Measurements from ENCODE around the gene NFIX.

Gene NFIX

GRCh38 chr19:13024126-13024950, 29.1 kb downstream of the NFIX start:
- no peak for TF ChIP-seq CTCF (conservative IDR thresholded peaks at IDR 0.05)
- no peak for TF ChIP-seq ZFX (IDR thresholded peaks at IDR 0.05)
- H3K27ac ChIP-seq, result peak overlapping the region; percentile 96

- peak overlapping the region; percentile 96 for H3K27ac ChIP-seq
Observed at GRCh38 chr19:13024951-13025697, 29.8 kb downstream of the NFIX start.

GRCh38 chr19:13025819-13026456, 30.7 kb downstream of the NFIX start:
- H3K27ac ChIP-seq, result peak overlapping the region; percentile 96

More at GRCh38 chr19:13024951-13025697, 29.8 kb downstream of the NFIX start:
- no peak for TF ChIP-seq CTCF (conservative IDR thresholded peaks at IDR 0.05)
- TF ChIP-seq ZFX (IDR thresholded peaks at IDR 0.05), result no peak; the same call in 1 of the 2 replicates

GRCh38 chr19:13026462-13027370, 31.4 kb downstream of the NFIX start:
- peak overlapping the region; percentile 96 for H3K27ac ChIP-seq
- TF ChIP-seq ZFX (IDR thresholded peaks at IDR 0.05) (no peak), CTCF (conservative IDR thresholded peaks at IDR 0.05) (no peak)

More at GRCh38 chr19:13025819-13026456, 30.7 kb downstream of the NFIX start:
- no peak for TF ChIP-seq CTCF (conservative IDR thresholded peaks at IDR 0.05)

- TF ChIP-seq ZFX (IDR thresholded peaks at IDR 0.05) (no peak), CTCF (conservative IDR thresholded peaks at IDR 0.05) (no peak)
- H3K27ac ChIP-seq, result peak overlapping the region; percentile 96
Observed at GRCh38 chr19:13027557-13027956, 32.3 kb downstream of the NFIX start.

GRCh38 chr19:13028027-13028426, 32.8 kb downstream of the NFIX start:
- TF ChIP-seq ZFX (IDR thresholded peaks at IDR 0.05) (no peak), CTCF (conservative IDR thresholded peaks at IDR 0.05) (no peak)
- peak overlapping the region; percentile 96 for H3K27ac ChIP-seq

All from C4-2B (cell line).